SK-N-SH (cell line): ENCODE data around the gene COX14. TPM values are rescaled to one million over a fixed set of nuclear protein-coding genes. Genes with fewer than 3 reads are reported as not detected.

Experiments
- CTCF ChIA-PET: fragments of 300-600, 350-600 bp; formaldehyde crosslinking; extraction: SDS; loops from one replicate; lab custom pipeline; 2021; lab: Yijun Ruan, JAX
- POLR2A ChIA-PET: fragments of 350-600 bp; sonication (Branson Sonifier 250); formaldehyde crosslinking; extraction: SDS; loops from one replicate; lab custom pipeline; 2020; ENCODE audit warnings: antibody characterized with exemption, inconsistent platforms; lab: Yijun Ruan, JAX
- DNase-seq: peaks from one replicate; pipeline ENCODE4 v3.0.0; 2012
- H2AFZ ChIP-seq: fragments of 200-600 bp; sonication (generic); 2 replicates; pipeline ENCODE4 v1.8.1; 2016; ENCODE audit warnings: antibody characterized with exemption, mild to moderate bottlenecking, low read depth
- H3F3A ChIP-seq: fragments of 200-600 bp; sonication (generic); replicated peaks from 2 replicates; pipeline ENCODE3; 2016; ENCODE audit warnings: antibody characterized with exemption, mild to moderate bottlenecking; ENCODE audit not compliant: insufficient read depth
- H3K27ac ChIP-seq, 2 experiments: fragments of 200-500 bp in 1 of 2; fragments of 200-600 bp in 1 of 2; sonication (Bioruptor generic) in 1 of 2; sonication (generic), shearing (Covaris generic) in 1 of 2; 2 replicates each; pipeline versions ENCODE4 v1.5.1 to v1.6.1; 2014 to 2016; ENCODE audit warnings: low read depth in 2 of 2, inconsistent platforms in 1 of 2, low read length in 1 of 2, mild to moderate bottlenecking in 1 of 2, mixed read lengths in 1 of 2
- H3K27me3 ChIP-seq: fragments of 200-600 bp; sonication (generic), shearing (Covaris generic); 2 replicates; pipeline ENCODE4 v1.6.1; 2016; ENCODE audit warnings: mixed run types; ENCODE audit not compliant: insufficient read depth
- H3K36me3 ChIP-seq, 2 experiments: fragments of 200-500 bp in 1 of 2; fragments of 200-600 bp in 1 of 2; sonication (Bioruptor generic) in 1 of 2; sonication (generic) in 1 of 2; replicated peaks in 1 of 2; 2 replicates each; pipeline versions ENCODE3 to v1.5.1; 2014 to 2016; ENCODE audit warnings: low read length in 1 of 2, mild to moderate bottlenecking in 1 of 2; ENCODE audit not compliant: insufficient read depth in 2 of 2, control insufficient read depth in 1 of 2
- H3K4me1 ChIP-seq, 2 experiments: fragments of 200-500 bp in 1 of 2; fragments of 200-600 bp in 1 of 2; sonication (Bioruptor generic) in 1 of 2; sonication (generic), shearing (Covaris generic) in 1 of 2; 2 replicates each; pipeline versions ENCODE4 v1.5.1 to v1.6.1; 2014 to 2016; ENCODE audit warnings: low read depth in 1 of 2, low read length in 1 of 2, mixed run types in 1 of 2; ENCODE audit not compliant: insufficient read depth in 2 of 2, control insufficient read depth in 1 of 2
- H3K4me2 ChIP-seq: fragments of 200-600 bp; sonication (generic), shearing (Covaris generic); 2 replicates; pipeline ENCODE4 v1.6.1; 2017; ENCODE audit warnings: mixed run types
- H3K4me3 ChIP-seq, 2 experiments: fragments of 200-500 bp in 1 of 2; fragments of 200-600 bp in 1 of 2; sonication (Bioruptor generic) in 1 of 2; sonication (generic), shearing (Covaris generic) in 1 of 2; 2 replicates each; pipeline versions ENCODE4 v1.5.1 to v1.8.1; 2014 to 2016; ENCODE audit warnings: low read depth in 2 of 2, inconsistent platforms in 1 of 2, low read length in 1 of 2, mild to moderate bottlenecking in 1 of 2, mixed read lengths in 1 of 2, moderate library complexity in 1 of 2
- H3K79me2 ChIP-seq: fragments of 200-600 bp; sonication (generic); 2 replicates; pipeline ENCODE4 v1.8.1; 2017; ENCODE audit warnings: mild to moderate bottlenecking; ENCODE audit not compliant: insufficient read depth
- H3K9ac ChIP-seq: fragments of 200-600 bp; sonication (generic); 2 replicates; pipeline ENCODE4 v1.6.1; 2017; ENCODE audit warnings: mixed run types
- H3K9me2 ChIP-seq: fragments of 200-600 bp; sonication (generic); 2 replicates; pipeline ENCODE4 v1.6.1; 2017; ENCODE audit warnings: mixed run types
- H3K9me3 ChIP-seq: fragments of 200-600 bp; sonication (generic); 2 replicates; pipeline ENCODE4 v1.6.1; 2017; ENCODE audit warnings: mixed run types, mild to moderate bottlenecking, moderate library complexity
- H4K20me1 ChIP-seq: fragments of 200-600 bp; sonication (generic); 2 replicates; pipeline ENCODE4 v1.6.1; 2017; ENCODE audit warnings: mild to moderate bottlenecking, mixed run types; ENCODE audit not compliant: insufficient read depth
- ELF1 ChIP-seq: IDR thresholded peaks from 2 replicates; pipeline ENCODE4 v1.4.0; 2012
- GABPA ChIP-seq: IDR thresholded peaks from 2 replicates; pipeline ENCODE4 v1.4.0; 2012; ENCODE audit warnings: low read depth, mild to moderate bottlenecking
- GATA2 ChIP-seq: sonication (generic); formaldehyde crosslinking; IDR thresholded peaks from 2 replicates; pipeline ENCODE4 v1.5.0; 2020; ENCODE audit warnings: mild to moderate bottlenecking, missing genetic modification reagents
- JUND ChIP-seq: IDR thresholded peaks from 2 replicates; pipeline ENCODE4 v1.4.0; 2012
- MEF2A ChIP-seq: IDR thresholded peaks from 2 replicates; pipeline ENCODE4 v1.4.0; 2012; ENCODE audit warnings: low read depth, borderline replicate concordance
- MXI1 ChIP-seq: IDR thresholded peaks from 2 replicates; pipeline ENCODE4 v1.6.1; 2012; ENCODE audit warnings: mild to moderate bottlenecking, low read depth, low read length, improper control_type of control experiment
- NRF1 ChIP-seq: IDR thresholded peaks from 2 replicates; pipeline ENCODE4 v1.6.1; 2012; ENCODE audit warnings: low read depth, mild to moderate bottlenecking, low read length
- POLR2AphosphoS5 ChIP-seq: IDR thresholded peaks from 2 replicates; pipeline ENCODE4 v1.6.1; 2012; ENCODE audit warnings: low read depth, low read length
- RAD21 ChIP-seq: IDR thresholded peaks from 2 replicates; pipeline ENCODE4 v1.6.1; 2012; ENCODE audit warnings: mild to moderate bottlenecking, low read length
- RXRA ChIP-seq: IDR thresholded peaks from 2 replicates; pipeline ENCODE4 v1.4.0; 2012; ENCODE audit warnings: low read depth, mild to moderate bottlenecking, borderline replicate concordance
- TCF12 ChIP-seq: IDR thresholded peaks from 2 replicates; pipeline ENCODE4 v1.4.0; 2012
- YY1 ChIP-seq: IDR thresholded peaks from 2 replicates; pipeline ENCODE4 v1.4.0; 2012; ENCODE audit warnings: low read depth, mild to moderate bottlenecking
- WGBS: methylation state at CpG from one replicate; pipeline ENCODE4 v1.1.6; 2017; ENCODE audit warnings: low lambda C conversion rate; 5-methylcytosine and 5-hydroxymethylcytosine counted together
- polyA plus RNA-seq, 3 experiments: library from polyadenylated mRNA; depleted of rRNA; stranded (reverse); fragments of >200 nt; gene quantifications; 2 replicates each; pipeline ENCODE4 v1.2.3, GENCODE V29; 2012
- TF ChIP-seq, protein P1 (sequence below): IDR thresholded peaks from 2 replicates; pipeline ENCODE4 v1.4.0; 2012; ENCODE audit warnings: low read depth, borderline replicate concordance
- TF ChIP-seq, protein P2 (sequence below): IDR thresholded peaks from 2 replicates; pipeline ENCODE4; 2012
- TF ChIP-seq, protein P3 (sequence below): IDR thresholded peaks from 2 replicates; pipeline ENCODE4 v1.4.0; 2012; ENCODE audit warnings: low read depth

Gene COX14
- polyA plus RNA-seq, 1 of the 3 experiments (the other 2 are of a cell fraction), result 204 TPM

DNA sequence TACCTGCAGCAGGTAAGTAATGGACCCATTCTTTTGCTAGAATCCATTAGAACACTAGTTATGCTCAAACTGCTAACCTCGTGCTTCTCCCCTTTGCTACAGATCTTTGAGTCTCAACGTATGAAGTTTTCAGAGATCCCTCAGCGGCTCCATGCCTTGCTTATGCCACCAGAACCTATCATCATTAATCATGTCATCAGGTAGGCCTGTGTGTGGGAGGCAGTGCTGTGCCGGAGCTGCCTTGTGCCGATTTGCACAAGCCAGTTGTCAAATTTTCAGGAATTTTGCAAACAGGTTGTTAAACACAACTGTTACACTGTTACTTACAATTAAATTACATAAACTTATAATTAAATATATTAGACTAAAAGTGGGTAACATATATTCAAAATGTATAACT lies 21.6 kb upstream of the COX14 start:
- Histone ChIP-seq H3K4me3 (no peak overlapping the region), H3K36me3 (peaks cover 61 to 67% of the 10 kb centered on the region in 2 experiments), H4K20me1 (peaks cover 22% of the 10 kb centered on the region), H3K4me1 (peaks cover 14 to 22% of the 10 kb centered on the region in 2 experiments), H3K27ac (no peak overlapping the region), H3K79me2 (peaks cover 18% of the 10 kb centered on the region), H3F3A (peaks cover 37% of the 10 kb centered on the region), H3K9ac (no peak overlapping the region), H3K9me3 (no peaks in the 10 kb centered on the region)
- POLR2A ChIA-PET, result interaction anchor here (0.6 to 1.3 kb wide), 2 partner anchors 11 to 20 kb away, joined by 4 read pairs; no protein-coding TSS in a partner anchor
- DNase-seq, result no peak
- TF ChIP-seq YY1 (no peak), MEF2A (no peak), POLR2AphosphoS5 (no peak), MXI1 (no peak), RAD21 (no peak)
- TF ChIP-seq, protein P1, sequence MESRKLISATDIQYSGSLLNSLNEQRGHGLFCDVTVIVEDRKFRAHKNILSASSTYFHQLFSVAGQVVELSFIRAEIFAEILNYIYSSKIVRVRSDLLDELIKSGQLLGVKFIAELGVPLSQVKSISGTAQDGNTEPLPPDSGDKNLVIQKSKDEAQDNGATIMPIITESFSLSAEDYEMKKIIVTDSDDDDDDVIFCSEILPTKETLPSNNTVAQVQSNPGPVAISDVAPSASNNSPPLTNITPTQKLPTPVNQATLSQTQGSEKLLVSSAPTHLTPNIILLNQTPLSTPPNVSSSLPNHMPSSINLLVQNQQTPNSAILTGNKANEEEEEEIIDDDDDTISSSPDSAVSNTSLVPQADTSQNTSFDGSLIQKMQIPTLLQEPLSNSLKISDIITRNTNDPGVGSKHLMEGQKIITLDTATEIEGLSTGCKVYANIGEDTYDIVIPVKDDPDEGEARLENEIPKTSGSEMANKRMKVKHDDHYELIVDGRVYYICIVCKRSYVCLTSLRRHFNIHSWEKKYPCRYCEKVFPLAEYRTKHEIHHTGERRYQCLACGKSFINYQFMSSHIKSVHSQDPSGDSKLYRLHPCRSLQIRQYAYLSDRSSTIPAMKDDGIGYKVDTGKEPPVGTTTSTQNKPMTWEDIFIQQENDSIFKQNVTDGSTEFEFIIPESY, result no peak
- TF ChIP-seq, protein P2, sequence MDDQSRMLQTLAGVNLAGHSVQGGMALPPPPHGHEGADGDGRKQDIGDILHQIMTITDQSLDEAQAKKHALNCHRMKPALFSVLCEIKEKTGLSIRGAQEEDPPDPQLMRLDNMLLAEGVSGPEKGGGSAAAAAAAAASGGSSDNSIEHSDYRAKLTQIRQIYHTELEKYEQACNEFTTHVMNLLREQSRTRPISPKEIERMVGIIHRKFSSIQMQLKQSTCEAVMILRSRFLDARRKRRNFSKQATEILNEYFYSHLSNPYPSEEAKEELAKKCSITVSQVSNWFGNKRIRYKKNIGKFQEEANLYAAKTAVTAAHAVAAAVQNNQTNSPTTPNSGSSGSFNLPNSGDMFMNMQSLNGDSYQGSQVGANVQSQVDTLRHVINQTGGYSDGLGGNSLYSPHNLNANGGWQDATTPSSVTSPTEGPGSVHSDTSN, result no peak
- TF ChIP-seq, all 33 proteins: peak for 0
- Histone ChIP-seq H3K4me2 (no peak overlapping the region), H2AFZ (no peak overlapping the region), H3K27me3 (no peaks in the 10 kb centered on the region), H3K9me2 (no peaks in the 10 kb centered on the region)
- 86% methylated on average over 5 of the region's 5 CpGs for WGBS
- CTCF ChIA-PET, result interaction anchor here (1.2 to 5.1 kb wide), 7 partner anchors 11 to 79 kb away, joined by 3 to 74 read pairs (median 7); partner anchors contain the start of gene COX14

DNA sequence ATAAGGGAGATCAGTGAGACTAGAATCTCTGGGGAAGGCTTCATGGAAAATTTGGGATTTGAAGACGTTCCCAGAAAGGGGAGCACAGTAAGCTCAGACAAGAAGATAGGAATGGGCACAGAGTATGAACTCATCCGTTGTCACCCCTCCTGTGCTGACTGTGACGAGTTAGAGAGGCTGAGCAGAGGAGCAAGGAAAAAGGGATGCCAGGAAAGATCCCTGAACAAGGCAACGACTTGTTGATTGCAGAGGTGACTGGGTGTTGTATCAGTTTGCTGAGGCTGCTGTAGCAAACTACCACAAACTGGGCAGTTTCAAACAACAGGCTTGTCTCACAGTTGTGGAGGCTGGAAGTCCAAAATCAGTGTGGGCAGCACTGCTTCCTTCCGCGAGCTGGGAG lies 14.1 kb upstream of the COX14 start:
- Histone ChIP-seq H2AFZ (no peak overlapping the region), H3K4me2 (no peak overlapping the region), H4K20me1 (no peaks in the 10 kb centered on the region), H3K4me1 (peaks cover 0 to 8% of the 10 kb centered on the region in 2 experiments; a peak in 1 of 4 replicates), H3K36me3 (peaks cover 63 to 64% of the 10 kb centered on the region in 2 experiments), H3F3A (peaks cover 39% of the 10 kb centered on the region), H3K4me3 (no peak overlapping the region), H3K27me3 (no peaks in the 10 kb centered on the region), H3K9me2 (no peaks in the 10 kb centered on the region), H3K9me3 (no peaks in the 10 kb centered on the region), H3K27ac (no peak overlapping the region), H3K79me2 (no peaks in the 10 kb centered on the region), H3K9ac (no peak overlapping the region)
- WGBS, result 85% methylated on average over 6 of the region's 6 CpGs
- no peak for DNase-seq
- ChIA-PET POLR2A (interaction anchor here (1.2 kb wide), 1 partner anchor 13 kb away, joined by 5 read pairs; the partner anchor contains the start of gene SMARCD1), CTCF (interaction anchor here (1.0 to 12.3 kb wide), 6 partner anchors 9 to 152 kb away, joined by 3 to 96 read pairs (median 5); partner anchors contain the start of genes COX14 and SMARCD1)
- TF ChIP-seq GABPA, result no peak
- no peak for TF ChIP-seq RXRA
- TF ChIP-seq JUND, result no peak
- no peak for TF ChIP-seq POLR2AphosphoS5
- TF ChIP-seq GATA2, result no peak
- TF ChIP-seq, protein P3, sequence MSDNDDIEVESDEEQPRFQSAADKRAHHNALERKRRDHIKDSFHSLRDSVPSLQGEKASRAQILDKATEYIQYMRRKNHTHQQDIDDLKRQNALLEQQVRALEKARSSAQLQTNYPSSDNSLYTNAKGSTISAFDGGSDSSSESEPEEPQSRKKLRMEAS, result no peak
- no peak for TF ChIP-seq ELF1
- no peak for TF ChIP-seq MEF2A
- no peak for TF ChIP-seq NRF1
- TF ChIP-seq TCF12, result no peak
- TF ChIP-seq MXI1, result no peak
